GM10266 (cell line): ENCODE results near the gene CASP7.

Source experiments
- DNase-seq: peaks from one replicate; pipeline ENCODE4 v3.0.0; 2012; ENCODE audit errors: extremely low spot score
- TF ChIP-seq, protein P1 (sequence below): IDR thresholded peaks from 2 replicates; pipeline ENCODE4 v1.5.1; 2012; ENCODE audit warnings: mild to moderate bottlenecking, low read depth; ENCODE audit not compliant: control insufficient read depth, insufficient read depth; ENCODE audit errors: missing control alignments

The CASP7 gene

DNA sequence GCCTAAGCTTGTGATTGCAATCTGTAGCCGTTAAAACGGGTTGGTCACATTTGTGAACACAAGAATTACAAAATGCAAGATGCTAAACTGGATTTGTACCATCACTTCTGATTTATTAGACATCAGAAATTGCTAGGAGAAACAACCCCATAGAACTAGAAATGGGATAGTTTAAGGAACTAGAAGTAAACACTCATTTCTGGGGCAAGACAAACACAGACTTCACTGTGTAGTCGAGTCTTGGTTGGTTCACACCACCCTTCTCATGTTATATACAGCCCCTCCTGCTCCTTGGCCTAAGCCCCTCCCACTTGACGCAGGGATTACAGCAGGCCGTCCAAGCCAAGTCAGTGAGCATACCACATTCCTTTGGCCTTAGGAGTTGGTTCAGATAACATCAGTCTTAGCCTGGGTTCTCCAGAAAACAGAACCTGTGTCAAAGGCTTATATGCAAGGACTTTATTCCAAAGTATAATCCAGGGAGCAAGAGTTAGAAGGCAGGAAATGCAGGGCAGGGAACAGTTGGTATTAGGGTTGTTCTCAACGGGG is 13.8 kb upstream of the CASP7 start:
- TF ChIP-seq, protein P1, sequence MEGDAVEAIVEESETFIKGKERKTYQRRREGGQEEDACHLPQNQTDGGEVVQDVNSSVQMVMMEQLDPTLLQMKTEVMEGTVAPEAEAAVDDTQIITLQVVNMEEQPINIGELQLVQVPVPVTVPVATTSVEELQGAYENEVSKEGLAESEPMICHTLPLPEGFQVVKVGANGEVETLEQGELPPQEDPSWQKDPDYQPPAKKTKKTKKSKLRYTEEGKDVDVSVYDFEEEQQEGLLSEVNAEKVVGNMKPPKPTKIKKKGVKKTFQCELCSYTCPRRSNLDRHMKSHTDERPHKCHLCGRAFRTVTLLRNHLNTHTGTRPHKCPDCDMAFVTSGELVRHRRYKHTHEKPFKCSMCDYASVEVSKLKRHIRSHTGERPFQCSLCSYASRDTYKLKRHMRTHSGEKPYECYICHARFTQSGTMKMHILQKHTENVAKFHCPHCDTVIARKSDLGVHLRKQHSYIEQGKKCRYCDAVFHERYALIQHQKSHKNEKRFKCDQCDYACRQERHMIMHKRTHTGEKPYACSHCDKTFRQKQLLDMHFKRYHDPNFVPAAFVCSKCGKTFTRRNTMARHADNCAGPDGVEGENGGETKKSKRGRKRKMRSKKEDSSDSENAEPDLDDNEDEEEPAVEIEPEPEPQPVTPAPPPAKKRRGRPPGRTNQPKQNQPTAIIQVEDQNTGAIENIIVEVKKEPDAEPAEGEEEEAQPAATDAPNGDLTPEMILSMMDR: no peak
- DNase-seq: no peak

DNA sequence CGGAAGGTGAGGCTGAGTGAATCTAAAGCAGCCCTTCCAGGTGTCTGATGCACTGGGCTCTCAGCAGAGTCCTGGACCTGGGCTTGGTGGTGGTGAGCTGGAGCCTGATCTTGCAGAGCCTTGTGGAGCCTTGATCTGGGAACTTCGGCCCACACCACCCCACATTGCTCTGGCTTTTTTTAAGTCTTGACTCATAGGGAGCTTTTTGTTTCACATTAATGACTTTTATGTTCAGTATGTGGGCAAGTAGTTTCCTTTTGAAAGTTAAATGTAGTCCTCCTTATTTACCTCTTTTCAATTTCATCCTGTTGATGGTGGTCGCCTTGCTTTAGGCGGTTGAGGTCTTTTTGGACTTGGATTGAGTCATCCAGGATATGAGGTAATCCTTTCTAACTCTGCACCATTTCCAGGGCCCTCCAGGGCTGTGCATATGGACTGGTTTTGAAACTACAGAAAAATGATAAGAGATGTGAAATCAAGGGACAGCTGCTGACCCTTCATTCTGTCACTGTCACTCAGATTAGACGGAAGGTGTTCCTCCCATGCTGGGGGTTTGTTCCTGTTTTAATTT is 12.9 kb upstream of the CASP7 start:
- peak; percentile 52 for DNase-seq

DNA sequence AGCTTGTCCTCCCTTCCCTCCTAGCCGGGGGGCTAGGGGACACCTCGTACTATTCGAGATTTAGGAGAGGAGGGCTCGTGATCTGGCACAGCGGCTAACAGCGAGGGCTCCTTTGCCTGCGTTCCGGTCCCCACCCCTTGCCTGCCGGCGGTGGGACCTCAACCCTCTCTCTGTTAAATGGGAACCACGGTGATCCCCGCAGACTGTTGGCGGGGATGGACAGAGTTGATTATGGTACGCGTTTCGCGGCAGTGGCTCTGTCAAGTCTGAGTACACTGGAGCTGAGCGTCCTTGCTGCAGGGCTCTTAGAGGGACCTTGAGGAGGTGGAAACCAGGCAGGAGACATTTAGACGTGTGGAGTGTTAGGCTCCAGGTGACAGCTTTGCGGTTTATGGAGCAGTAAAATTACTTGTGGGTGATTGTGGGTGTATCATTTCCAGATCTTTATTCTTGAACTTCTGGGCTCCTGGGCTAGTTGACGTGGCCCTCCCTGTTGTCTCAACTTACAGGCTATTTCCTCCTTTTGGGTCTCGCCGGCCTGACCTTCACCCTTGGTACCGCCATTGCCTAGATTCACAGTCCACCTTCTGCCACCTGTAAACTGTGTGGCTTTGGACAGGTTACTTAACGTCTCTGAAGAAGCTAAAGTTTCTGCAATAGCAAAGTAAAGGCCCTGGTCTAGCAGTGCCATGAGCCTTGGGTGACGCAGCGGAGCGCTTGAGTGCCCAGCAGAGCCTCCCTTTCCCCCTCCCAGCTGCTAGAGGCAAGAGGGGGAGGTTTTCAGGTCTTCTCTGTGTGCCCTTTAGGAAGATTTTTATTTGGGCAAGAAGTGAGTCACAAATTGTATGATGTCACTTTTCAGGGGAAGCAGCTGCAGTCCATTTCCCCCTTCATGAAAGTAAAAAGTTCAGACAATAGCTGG is 739 bp downstream of the CASP7 start:
- TF ChIP-seq, protein P1: no peak
- peak; percentile 25 for DNase-seq

More for the DNA sequence above, 12.9 kb upstream of the CASP7 start:
- TF ChIP-seq, protein P1: no peak

DNA sequence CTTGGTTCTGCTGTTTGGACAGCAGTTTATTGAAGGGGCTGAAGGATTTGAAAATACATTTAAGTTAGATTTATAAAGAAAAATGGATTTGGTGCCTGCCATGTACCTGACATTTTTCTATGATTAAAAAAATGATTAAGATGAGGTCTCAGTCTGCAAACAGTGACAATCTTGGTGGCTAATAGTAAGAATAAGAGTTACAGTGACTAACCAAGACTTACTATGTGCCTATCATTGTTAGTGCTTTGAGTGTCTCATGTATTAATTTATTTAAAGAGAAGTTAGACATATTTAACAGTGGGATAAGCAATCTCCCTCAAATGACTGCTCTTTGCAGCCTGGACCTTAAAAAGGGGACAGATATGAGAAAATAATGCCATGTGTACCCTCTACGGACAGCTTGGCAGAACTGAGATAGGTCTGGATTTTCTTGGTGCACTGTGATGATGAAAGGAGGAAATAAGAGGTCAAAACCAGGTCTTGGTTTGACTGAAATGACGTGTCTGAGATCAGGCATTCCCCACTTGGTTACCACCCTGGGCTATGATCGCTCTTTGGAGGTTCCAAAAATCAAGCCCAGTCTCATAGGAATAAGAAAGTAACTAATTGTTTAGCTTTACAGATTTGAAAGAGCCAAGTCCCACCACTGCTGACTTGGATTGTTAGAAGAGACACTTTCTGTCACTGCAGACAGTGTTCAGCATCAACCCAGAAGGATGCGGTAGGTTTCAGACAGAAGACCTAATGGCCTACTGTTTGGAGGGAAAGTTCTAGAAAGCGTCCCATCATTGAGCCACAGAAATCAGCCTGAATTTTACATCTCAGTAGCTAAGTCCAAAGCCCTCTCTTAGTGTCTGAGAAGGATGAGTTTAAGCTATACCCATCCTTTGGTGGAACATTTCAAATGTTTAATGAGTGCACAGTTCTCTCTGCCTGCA is 2.1 kb downstream of the CASP7 start:
- TF ChIP-seq, protein P1: no peak
- peak; percentile 62 for DNase-seq

DNA sequence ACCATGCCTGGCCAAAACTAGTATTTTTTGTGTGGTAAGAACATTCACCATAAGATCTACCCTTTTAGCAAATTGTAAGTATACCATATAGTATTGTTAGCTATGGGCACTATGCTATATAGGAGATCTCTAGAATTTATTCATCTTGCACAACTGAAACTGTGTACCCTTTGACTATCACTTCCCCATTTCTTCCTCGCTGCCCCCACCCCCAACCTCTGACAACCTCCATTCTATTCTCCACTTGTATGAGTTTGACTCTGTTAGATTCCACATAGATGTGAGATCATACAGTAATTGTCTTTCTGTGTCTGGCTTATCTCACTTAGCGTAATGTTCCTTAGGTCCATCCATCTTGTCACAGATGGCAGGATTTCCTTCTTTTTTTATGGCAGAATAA is 3.6 kb downstream of the CASP7 start:
- DNase-seq: no peak
- TF ChIP-seq, protein P1: no peak

DNA sequence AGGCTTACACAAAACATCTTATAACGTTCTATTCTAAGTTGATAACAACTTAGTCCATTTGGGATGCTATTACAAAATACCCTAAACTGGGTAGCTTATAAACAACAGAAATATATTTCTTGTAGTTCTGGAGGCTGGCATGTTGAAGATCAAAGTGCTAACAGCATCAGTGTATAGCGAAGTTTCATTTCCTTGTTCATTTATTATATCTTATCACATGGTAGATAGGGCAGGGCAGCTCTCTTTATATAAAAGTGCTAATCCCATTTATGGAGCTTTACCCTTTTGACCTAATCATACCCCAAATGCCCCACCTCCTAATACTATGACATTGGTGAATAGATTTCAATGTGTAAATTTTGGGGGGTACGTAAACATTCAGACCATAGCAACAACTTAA is 6.3 kb downstream of the CASP7 start:
- TF ChIP-seq, protein P1: no peak
- DNase-seq: no peak
